ES-I3 (cell line): ENCODE data around the gene ANKRD1.
"Not testable (repeated sequence)": the region's sequence is repeated elsewhere in the genome, so short reads cannot be mapped to it uniquely, and the experiment has no call there.

ENCODE experiments used
- H3K36me3 ChIP-seq: 2 replicates; pipeline ENCODE4 v1.6.1; 2013; ENCODE audit warnings: mild to moderate bottlenecking, low read length, control low read depth, moderate library complexity; ENCODE audit not compliant: insufficient read depth
- H3K4me1 ChIP-seq: 2 replicates; pipeline ENCODE4 v1.6.1; 2013; ENCODE audit warnings: mild to moderate bottlenecking, control low read depth, low read length; ENCODE audit not compliant: insufficient read depth
- H3K9ac ChIP-seq: 2 replicates; pipeline ENCODE4 v1.6.1; 2013; ENCODE audit warnings: low read depth, mild to moderate bottlenecking, low read length, moderate library complexity
- H3K9me3 ChIP-seq: 2 replicates; pipeline ENCODE4 v1.6.1; 2013; ENCODE audit warnings: mild to moderate bottlenecking, low read length, moderate library complexity; ENCODE audit not compliant: control insufficient read depth, insufficient read depth

Gene ANKRD1

DNA sequence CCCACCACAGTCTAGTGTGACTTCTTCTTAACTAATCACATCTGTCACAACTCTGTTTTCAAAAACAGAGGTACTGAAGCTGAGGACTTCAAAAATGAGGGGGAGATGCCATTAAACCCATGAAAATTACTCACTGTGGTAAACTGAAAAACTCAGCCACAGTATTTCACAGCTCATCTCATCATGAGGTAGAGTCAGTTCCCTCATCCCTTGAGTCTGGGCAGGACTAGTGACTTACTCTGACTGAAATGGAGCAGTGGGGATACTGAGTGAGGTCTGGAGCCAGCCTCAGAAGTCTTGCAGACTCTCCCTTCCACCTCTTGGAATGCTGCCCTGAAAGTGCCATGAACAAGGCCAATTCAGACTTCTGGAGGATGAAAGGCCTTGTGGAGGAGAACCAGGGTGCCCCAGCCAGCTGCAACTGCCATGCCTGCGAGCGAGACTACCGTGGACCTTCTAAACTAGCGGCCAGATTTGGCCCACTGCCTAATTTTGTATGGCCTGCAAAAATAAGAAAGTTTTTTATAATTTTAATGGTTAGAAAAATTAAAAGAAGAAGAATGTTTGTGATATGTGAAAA lies 24.7 kb upstream of the ANKRD1 start:
- no peaks in the 10 kb centered on the region for H3K36me3 ChIP-seq
- H3K9ac ChIP-seq, result no peak overlapping the region
- no peaks in the 10 kb centered on the region for H3K9me3 ChIP-seq

DNA sequence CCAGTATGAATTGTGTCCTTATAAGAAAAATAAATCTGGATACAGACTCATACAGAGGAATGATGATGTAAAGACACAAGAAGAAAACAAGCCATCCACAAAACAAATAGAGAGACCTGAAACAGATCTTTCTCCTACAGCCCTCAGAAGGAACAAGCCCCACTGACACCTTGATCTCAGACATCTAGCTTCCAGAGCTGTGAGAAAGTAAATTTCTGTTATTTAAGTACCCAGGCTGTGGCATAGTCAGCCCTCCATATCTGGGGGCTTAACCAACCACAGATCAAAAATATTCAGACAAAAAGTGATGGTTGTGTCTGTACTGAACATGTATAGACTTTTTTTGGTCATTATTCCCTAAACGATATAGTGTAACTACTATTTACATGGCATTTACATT lies 23.9 kb upstream of the ANKRD1 start:
- H3K36me3 ChIP-seq, result no peaks in the 10 kb centered on the region
- no peaks in the 10 kb centered on the region for H3K9me3 ChIP-seq
- no peak overlapping the region for H3K9ac ChIP-seq
- H3K4me1 ChIP-seq, result no peaks in the 10 kb centered on the region

More for the DNA sequence above, 24.7 kb upstream of the ANKRD1 start:
- no peaks in the 10 kb centered on the region for H3K4me1 ChIP-seq

DNA sequence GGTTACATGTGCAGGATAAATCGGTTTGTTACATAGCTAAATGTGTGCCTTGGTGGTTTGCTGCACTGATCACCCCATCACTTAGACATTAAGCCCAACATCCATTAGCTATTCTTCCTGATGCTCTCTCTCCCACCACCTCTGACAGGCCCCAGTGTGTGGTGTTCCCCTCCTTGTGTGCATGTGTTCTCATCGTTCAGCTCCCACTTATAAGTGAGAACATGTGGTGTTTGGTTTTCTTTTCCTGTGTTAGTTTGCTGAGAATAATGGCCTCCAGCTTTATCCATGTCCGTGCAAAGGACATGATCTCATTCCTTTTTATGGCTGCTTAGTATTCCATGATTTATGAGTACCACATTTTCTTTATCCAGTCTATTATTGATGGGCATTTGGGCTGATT lies 22.1 kb upstream of the ANKRD1 start:
- H3K9me3 ChIP-seq, H3K4me1 ChIP-seq, H3K9ac ChIP-seq, H3K36me3 ChIP-seq: not testable (repeated sequence)

DNA sequence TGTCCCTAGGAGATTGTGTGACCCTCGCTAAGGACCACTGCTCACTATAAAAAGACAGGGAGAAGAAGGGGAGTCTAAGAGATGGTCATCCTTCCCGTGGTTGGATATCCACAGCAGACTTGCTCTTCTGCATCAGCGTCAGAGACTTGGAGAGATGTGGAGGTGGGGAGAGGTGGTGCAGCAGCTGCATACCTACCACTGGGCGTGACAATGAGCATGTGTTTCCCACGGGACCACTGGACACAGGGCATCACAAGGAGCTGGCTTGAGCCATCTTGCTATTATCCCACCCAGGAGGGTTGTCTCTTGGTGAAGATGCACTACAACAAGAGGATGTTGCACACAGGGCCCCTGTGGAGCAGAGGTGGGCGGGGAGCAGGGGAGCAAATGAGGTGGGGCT lies 18.8 kb upstream of the ANKRD1 start:
- H3K36me3 ChIP-seq, result no peaks in the 10 kb centered on the region
- H3K4me1 ChIP-seq, result peaks cover 27% of the 10 kb centered on the region
- no peak overlapping the region for H3K9ac ChIP-seq
- no peaks in the 10 kb centered on the region for H3K9me3 ChIP-seq

DNA sequence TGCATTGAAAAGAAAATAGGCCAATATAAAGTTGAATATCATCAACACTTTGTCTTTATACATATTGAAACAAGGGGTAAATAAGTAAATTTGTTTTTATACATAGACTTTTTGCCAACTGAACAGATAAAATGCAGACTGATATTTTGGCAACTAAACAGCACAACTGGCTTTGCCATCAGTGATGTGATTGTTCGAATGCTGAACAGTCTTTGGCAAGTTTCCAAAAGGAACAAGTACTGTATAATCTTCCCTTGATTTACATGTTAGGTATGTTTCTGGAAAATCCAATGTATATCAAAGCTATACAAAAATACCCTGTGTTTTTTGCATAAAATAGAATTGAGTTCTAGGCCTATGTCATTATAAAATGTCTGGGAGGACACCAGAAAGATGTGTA lies 18.2 kb upstream of the ANKRD1 start:
- Histone ChIP-seq H3K9me3 (no peaks in the 10 kb centered on the region), H3K4me1 (peaks cover 27% of the 10 kb centered on the region), H3K9ac (no peak overlapping the region), H3K36me3 (no peaks in the 10 kb centered on the region)

DNA sequence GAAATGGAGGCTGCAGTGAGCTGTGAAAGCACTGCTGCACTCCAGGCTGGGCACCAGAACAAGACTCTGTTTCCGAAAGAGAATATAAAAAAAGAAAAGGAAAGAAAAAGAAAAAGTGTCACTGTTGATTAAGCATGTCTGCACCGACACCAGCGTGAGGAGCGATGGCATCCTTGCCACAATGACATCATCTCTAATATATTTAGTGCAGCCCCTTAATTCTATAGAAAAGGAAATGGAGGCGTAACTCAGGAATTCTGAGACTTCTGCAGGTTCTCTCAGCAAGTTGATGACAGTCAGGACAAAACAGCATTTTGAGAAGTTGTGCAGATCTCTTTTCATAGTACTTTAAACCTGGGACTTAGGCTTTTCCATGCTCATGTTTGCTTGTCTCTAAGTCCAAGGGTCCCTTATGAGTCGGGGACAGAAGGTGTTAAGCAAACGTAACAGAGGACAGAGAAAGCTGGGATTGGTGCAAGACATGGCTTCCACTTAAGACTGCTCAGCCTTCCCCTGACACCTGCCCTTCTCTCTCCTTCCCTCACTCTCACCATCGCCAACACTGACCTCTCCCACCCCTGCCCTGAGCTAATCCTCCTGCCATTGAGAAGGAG lies 16.9 kb upstream of the ANKRD1 start:
- H3K9ac ChIP-seq, result no peak overlapping the region
- no peaks in the 10 kb centered on the region for H3K9me3 ChIP-seq
- peaks cover 30% of the 10 kb centered on the region for H3K4me1 ChIP-seq
- H3K36me3 ChIP-seq, result no peaks in the 10 kb centered on the region

DNA sequence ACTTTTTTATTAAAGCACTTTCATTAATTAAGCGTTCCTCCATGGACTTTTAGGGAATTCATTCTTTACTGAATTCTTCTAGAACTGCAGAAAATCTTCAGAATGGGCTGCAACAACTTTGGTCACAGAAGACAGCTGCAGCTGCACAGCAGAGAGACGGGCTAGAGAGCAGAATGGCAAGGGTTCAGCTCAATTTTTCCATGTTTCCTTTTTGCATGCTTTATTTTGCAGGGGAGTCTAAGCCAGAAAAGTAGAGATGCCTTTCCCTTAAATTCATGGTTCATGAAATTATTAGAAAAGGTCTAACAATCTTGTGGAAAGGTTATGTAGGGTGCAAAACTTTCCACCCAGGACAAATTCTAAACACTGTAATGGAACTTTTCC lies 15.4 kb upstream of the ANKRD1 start:
- Histone ChIP-seq H3K9ac (no peak overlapping the region), H3K36me3 (no peaks in the 10 kb centered on the region), H3K4me1 (peaks cover 36% of the 10 kb centered on the region), H3K9me3 (no peaks in the 10 kb centered on the region)

DNA sequence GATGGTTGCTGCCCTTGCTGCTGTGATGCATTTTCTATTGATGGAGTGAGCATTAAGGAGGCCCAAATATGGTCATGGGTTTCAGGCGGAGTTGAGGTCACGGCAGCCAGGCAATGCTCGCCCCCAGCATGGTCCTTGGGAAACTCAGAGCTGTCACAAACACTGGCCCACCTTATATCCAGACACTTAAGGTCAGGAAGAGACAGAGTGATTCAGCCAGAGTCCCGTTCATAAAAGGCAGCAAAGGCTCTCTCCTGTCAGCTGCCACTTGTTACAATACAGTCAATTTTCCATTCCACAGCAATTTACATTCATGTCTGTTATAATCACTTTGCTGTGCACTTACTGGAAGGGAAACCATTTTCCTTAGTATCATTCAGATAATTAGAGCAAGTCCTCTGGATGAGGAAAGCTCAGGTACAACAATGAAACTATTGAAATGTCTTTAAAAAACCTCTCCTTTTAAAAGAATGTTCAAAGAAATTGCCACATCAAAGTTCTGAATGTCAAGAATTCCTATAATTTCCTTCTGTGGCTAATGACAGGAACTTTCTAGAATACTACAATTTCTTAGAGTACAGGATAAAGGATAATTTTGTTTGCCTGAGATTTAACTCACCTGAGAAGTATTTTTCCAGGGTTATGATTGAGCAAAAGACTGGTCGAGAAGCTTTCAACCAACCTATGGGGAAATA lies 14.8 kb upstream of the ANKRD1 start:
- Histone ChIP-seq H3K36me3 (no peaks in the 10 kb centered on the region), H3K9me3 (no peaks in the 10 kb centered on the region), H3K4me1 (peaks cover 40% of the 10 kb centered on the region), H3K9ac (no peak overlapping the region)

DNA sequence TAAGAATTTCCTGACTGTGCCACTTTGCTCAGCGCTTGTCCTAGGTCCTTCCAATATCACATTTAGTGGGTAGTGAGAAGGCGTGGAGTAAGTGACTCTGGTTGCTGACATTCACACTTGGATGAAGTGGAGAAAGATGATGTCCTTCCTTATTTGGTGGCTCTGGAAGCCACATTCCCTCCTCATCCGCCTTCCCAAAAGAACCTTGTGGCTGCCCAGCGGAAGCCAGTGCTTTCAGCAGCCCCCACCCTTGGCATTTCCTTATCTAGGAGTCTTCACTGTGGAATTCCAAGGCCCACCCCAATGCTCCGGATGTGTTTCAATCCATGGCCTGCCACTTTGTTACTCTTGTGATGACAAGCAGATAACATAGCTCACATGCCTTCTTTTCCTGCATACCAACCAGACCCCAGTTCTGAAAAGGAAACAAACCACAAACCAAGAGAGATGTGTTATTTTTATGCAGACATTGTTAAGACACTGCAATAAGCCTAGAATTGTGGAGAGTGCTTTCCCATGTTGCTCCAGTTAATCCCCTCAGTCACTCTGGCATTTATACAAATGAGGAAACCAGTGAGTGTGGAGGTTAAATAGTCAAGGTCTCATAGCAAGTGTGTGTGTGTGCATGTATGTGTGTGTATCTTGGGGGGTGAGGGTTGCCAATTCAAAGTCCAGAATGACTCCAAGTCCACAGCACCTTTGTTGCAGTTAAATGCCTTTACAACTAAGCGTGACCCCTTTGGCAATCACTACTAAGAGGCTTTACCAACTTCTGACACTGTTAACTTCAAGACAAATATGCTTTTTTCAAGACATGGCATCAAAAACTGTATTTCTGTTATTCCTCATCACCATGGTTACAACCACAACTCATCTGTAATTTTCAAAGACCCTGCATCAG lies 10.3 kb upstream of the ANKRD1 start:
- H3K9me3 ChIP-seq, result no peaks in the 10 kb centered on the region
- no peak overlapping the region for H3K9ac ChIP-seq
- H3K4me1 ChIP-seq, result peaks cover 40% of the 10 kb centered on the region
- H3K36me3 ChIP-seq, result no peaks in the 10 kb centered on the region

DNA sequence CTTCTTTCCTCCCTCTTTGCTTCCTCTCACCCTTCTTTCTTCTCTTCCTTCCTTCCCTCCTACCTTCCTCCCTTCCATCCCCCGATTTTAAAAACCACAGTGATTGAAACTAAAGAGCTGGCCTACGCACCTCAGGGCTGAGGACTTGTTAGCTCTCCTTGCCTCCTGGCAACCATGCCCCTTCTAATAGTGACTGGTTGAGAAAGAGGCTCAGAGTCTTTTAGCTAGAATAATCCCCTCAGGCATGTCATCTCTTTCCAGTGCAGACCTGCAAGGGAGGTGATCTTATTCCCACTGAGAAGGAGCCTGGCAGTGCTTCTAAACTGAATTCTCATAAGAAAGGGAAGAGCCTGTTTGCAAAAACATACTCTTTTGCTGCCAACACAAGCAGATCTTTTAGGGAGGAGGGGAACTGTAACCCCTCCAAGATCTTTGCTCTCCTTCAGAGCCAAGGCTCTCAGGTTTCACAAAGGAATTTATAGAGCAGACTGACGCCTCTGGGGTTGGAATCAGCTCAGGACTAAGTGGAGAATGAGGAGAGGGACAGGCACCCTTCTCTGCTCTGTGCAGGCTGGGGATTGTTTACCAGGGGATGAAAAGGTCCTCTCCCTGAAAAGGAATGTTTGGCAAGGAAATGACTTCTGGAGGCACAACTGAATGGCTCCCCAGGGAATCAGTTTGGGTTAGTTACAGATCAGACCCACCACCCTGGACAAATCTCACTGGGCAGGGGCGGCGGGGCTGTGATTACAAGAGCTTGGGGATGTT lies 9.4 kb upstream of the ANKRD1 start:
- Histone ChIP-seq H3K4me1 (peaks cover 32% of the 10 kb centered on the region), H3K9ac (no peak overlapping the region)

DNA sequence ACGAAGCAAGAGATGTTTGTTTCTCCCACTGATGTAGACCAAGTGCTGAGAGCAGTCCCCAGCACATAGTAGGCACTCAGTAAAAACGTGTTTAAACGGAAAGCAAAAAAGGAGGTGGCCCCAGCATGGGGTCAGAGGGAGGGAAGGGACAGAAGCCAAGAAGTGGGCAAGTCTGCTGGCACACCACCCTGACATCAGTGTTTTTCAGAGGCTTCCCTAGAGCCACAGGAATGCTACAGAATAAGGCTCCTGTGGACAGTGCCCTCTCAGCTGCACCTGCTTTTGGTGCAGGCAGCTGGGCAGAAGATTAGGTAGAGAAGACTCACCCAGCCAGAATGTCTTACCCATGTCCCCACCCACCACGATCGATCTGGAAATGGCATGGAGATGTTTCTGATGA lies 8.3 kb upstream of the ANKRD1 start:
- Histone ChIP-seq H3K36me3 (no peaks in the 10 kb centered on the region), H3K9ac (no peak overlapping the region), H3K4me1 (peaks cover 32% of the 10 kb centered on the region)

More for the DNA sequence above, 9.4 kb upstream of the ANKRD1 start:
- H3K9me3 ChIP-seq, result no peaks in the 10 kb centered on the region
- H3K36me3 ChIP-seq, result no peaks in the 10 kb centered on the region

DNA sequence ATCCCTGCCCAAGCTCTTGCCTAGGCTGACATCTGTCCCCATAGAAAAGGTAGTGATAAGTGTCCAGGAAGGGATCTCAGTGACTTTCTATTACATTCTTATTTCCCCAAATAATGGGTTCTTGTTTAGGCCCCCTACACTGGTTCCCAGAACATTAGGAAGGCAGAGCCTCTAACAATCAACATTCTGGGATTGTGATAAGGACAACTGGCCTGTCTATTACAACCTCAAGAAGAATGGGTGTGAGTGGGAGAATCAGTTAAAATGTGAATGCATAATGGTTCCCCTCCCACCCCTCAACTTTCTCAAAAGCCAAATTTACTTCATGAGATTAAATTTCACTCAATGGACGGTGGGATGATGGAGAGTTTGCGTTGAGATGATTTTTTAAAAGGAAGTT lies 6.4 kb upstream of the ANKRD1 start:
- Histone ChIP-seq H3K9ac (no peak overlapping the region), H3K36me3 (no peaks in the 10 kb centered on the region), H3K4me1 (peaks cover 29% of the 10 kb centered on the region), H3K9me3 (no peaks in the 10 kb centered on the region)

More for the DNA sequence above, 8.3 kb upstream of the ANKRD1 start:
- H3K9me3 ChIP-seq, result no peaks in the 10 kb centered on the region

DNA sequence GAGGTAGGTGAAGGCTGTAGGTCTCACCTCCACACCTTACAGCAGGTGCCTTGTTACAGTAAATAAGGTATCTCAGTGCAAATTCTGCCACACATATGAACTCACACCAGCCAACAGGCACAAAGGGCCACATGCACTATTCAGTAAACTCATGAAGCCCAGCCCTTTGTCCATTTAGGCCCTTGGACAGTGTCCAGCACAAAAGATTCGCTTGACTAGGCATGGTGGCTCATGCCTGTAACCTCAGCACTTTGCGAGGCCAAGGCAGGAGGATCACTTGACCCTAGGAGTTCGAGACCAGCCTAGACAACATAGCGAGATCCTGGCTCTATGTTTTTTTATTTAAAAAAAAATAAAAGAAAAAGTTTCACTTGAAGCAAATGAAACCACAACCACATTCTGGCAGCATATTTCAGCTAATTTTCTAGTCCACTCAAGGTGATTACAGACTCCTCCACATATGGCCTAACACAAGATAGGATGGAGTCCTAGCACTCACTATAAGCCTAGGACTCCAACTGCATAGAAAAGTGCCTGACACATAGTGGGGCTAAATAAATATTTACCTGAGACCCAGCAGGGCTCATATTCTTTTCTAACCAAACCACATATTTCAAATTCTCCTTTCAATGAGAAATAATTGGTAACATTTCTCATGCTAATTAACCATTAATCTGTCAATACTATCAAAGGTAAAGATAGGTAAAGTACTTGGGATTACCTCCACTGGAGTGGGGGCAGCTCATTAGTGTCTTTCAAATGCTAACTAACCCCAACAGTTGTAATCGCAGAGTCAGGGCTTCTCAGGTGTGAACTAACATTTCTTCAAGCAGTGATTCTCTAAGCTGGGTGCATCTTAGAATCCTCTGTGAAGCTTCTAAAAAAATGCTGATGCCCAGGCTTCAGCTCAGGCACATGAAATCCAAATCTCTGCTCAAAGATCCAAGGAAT lies 4.5 kb upstream of the ANKRD1 start:
- H3K4me1 ChIP-seq, result peaks cover 27% of the 10 kb centered on the region
- no peak overlapping the region for H3K9ac ChIP-seq
- H3K9me3 ChIP-seq, result no peaks in the 10 kb centered on the region
- no peaks in the 10 kb centered on the region for H3K36me3 ChIP-seq
